A549 (cell line): ENCODE data around the gene GATAD2A. TPM values are rescaled to one million over a fixed set of nuclear protein-coding genes. Genes with fewer than 3 reads are reported as not detected.
A peak's percentile ranks its signal among the peaks of the same experiment; 100 is the strongest.

Source experiments
- ATAC-seq, 2 experiments: fragments of 200-7000 bp in 1 of 2; fragments of >200 bp in 1 of 2; cut with Nextera tagmentation in 1 of 2; cut with Tn5 transposase in 1 of 2; 3 replicates each; pipeline versions ENCODE4 v1.8.0 to v1.9.1; 2018 to 2020; ENCODE audit warnings: mild to moderate bottlenecking in 1 of 2, moderate library complexity in 1 of 2
- CTCF ChIA-PET: fragments of 300-600 bp; sonication (Branson Sonifier 250); formaldehyde crosslinking; extraction: SDS; loops from one replicate; lab custom pipeline; 2021; ENCODE audit warnings: antibody characterized with exemption, inconsistent platforms; lab: Yijun Ruan, JAX
- POLR2A ChIA-PET: fragments of 350-600 bp; formaldehyde crosslinking; extraction: SDS; loops from one replicate; lab custom pipeline; 2021; ENCODE audit warnings: antibody characterized with exemption, inconsistent platforms; lab: Yijun Ruan, JAX
- DNase-seq, 2 experiments: peaks; one replicate each; pipeline versions ENCODE4 v3.0.0 to v3.0.0-alpha.2; 2011 to 2016; ENCODE audit warnings: low read depth in 1 of 2, low spot score in 1 of 2
- FAIRE-seq: peaks from 2 replicates; lab custom pipeline; 2011; peaks lifted over from hg19 to GRCh38; lab: Jason Lieb, UNC
- H3K27ac ChIP-seq, 2 experiments: fragments of >200 bp; sonication (Bioruptor Twin); formaldehyde crosslinking; 3 replicates each; pipeline ENCODE4 v1.5.1; 2016 to 2017
- H3K4me1 ChIP-seq: fragments of >200 bp; sonication (Bioruptor Twin); formaldehyde crosslinking; 3 replicates; pipeline ENCODE4 v1.6.1; 2016
- H3K4me2 ChIP-seq: fragments of >200 bp; sonication (Bioruptor Twin); formaldehyde crosslinking; 3 replicates; pipeline ENCODE4 v1.6.1; 2016
- H3K4me3 ChIP-seq: fragments of >200 bp; sonication (Bioruptor Twin); formaldehyde crosslinking; 3 replicates; pipeline ENCODE4 v1.5.1; 2016
- H3K9me3 ChIP-seq: fragments of >200 bp; sonication (Bioruptor Twin); formaldehyde crosslinking; 3 replicates; pipeline ENCODE4 v1.6.1; 2016
- CBX2 ChIP-seq: fragments of 200-600 bp; sonication (generic); IDR thresholded peaks from 2 replicates; pipeline ENCODE4 v1.6.1; 2016; ENCODE audit warnings: low read depth, mild to moderate bottlenecking, borderline replicate concordance
- CHD2 ChIP-seq: fragments of 150-350 bp; IDR thresholded peaks from 2 replicates; pipeline ENCODE4 v1.6.1; 2014; ENCODE audit warnings: low read length; ENCODE audit not compliant: partially characterized antibody
- CHD4 ChIP-seq: fragments of 200-600 bp; sonication (generic); IDR thresholded peaks from 2 replicates; pipeline ENCODE4 v1.6.1; 2016; ENCODE audit warnings: antibody characterized with exemption, mild to moderate bottlenecking, borderline replicate concordance
- FOSB ChIP-seq: fragments of 250-450 bp; sonication (Bioruptor Pico); IDR thresholded peaks from 2 replicates; pipeline ENCODE4 v1.5.0; 2020; ENCODE audit warnings: mild to moderate bottlenecking, moderate library complexity
- FOSL2 ChIP-seq, 2 experiments: fragments of 450-650 bp in 1 of 2; fragments of >200 bp in 1 of 2; sonication (Bioruptor Twin) in 1 of 2; formaldehyde crosslinking; IDR thresholded peaks; 2 replicates each; pipeline versions ENCODE4 v1.5.0 to v1.6.1; 2016 to 2020; ENCODE audit warnings: mild to moderate bottlenecking in 1 of 2, moderate library complexity in 1 of 2
- HOXB5 ChIP-seq: fragments of 250-450 bp; sonication (Bioruptor Pico); IDR thresholded peaks from 2 replicates; pipeline ENCODE4 v1.5.0; 2020; ENCODE audit warnings: mild to moderate bottlenecking, moderate library complexity
- JUNB ChIP-seq: fragments of >200 bp; sonication (Bioruptor Twin); formaldehyde crosslinking; IDR thresholded peaks from 2 replicates; pipeline ENCODE4 v1.6.1; 2016
- KDM1A ChIP-seq: fragments of 200-600 bp; sonication (generic); IDR thresholded peaks from 2 replicates; pipeline ENCODE4 v1.6.1; 2016; ENCODE audit warnings: low read depth, mild to moderate bottlenecking
- MAFK ChIP-seq: fragments of 450-650 bp; IDR thresholded peaks from 2 replicates; pipeline ENCODE4 v1.6.1; 2014; ENCODE audit not compliant: partially characterized antibody
- MYC ChIP-seq: IDR thresholded peaks from 2 replicates; pipeline ENCODE4 v1.6.1; 2012; ENCODE audit warnings: mild to moderate bottlenecking, inconsistent platforms, low read length, improper control_type of control experiment, borderline replicate concordance
- NR3C1 ChIP-seq: fragments of >200 bp; sonication (Bioruptor Twin); formaldehyde crosslinking; IDR thresholded peaks from 3 replicates; pipeline ENCODE4 v1.6.1; 2017
- RARB ChIP-seq: fragments of 250-450 bp; sonication (Bioruptor Pico); IDR thresholded peaks from 2 replicates; pipeline ENCODE4 v1.8.0; 2021; ENCODE audit warnings: mild to moderate bottlenecking, moderate library complexity
- TP53 ChIP-seq: fragments of 250-450 bp; sonication (Bioruptor Pico); IDR thresholded peaks from 2 replicates; pipeline ENCODE4 v1.5.0; 2021; ENCODE audit warnings: mild to moderate bottlenecking, moderate library complexity
- ZC3H11A ChIP-seq: fragments of 450-650 bp; IDR thresholded peaks from 2 replicates; pipeline ENCODE4 v1.6.1; 2014; ENCODE audit warnings: antibody characterized with exemption, mild to moderate bottlenecking
- ZFP36 ChIP-seq: fragments of 450-650 bp; IDR thresholded peaks from 2 replicates; pipeline ENCODE4 v1.6.1; 2014; ENCODE audit warnings: borderline replicate concordance; ENCODE audit not compliant: partially characterized antibody
- ZNF302 ChIP-seq: fragments of 250-450 bp; sonication (Bioruptor Pico); IDR thresholded peaks from 2 replicates; pipeline ENCODE4 v1.9.0; 2021; ENCODE audit warnings: inconsistent platforms, mild to moderate bottlenecking, moderate library complexity
- ZSCAN20 ChIP-seq: fragments of 250-450 bp; sonication (Bioruptor Pico); IDR thresholded peaks from 2 replicates; pipeline ENCODE4 v1.8.0; 2022; ENCODE audit warnings: mild to moderate bottlenecking, moderate library complexity
- WGBS: methylation state at CpG from one replicate; pipeline ENCODE4 v1.1.6; 2017; ENCODE audit errors: missing lambda C conversion rate; 5-methylcytosine and 5-hydroxymethylcytosine counted together
- polyA plus RNA-seq, 4 experiments: library from polyadenylated mRNA; depleted of rRNA in 3 of 4; stranded (reverse); fragments of >200 nt; fragmentation: RNase III in 1 of 4; extraction: RNeasy Plus Mini Kit Qiagen cat#74134 plus additional on column Dnase treatment in 1 of 4; gene quantifications; 2 replicates in 3 of 4; 3 replicates in 1 of 4; pipeline ENCODE4 v1.2.3, GENCODE V29; 2011 to 2017
- TF ChIP-seq, protein P1 (sequence below): fragments of 450-650 bp; IDR thresholded peaks from 2 replicates; pipeline ENCODE4 v1.6.1; 2014; ENCODE audit warnings: antibody characterized with exemption
- TF ChIP-seq, protein P2 (sequence below): IDR thresholded peaks from 2 replicates; pipeline ENCODE4 v1.6.1; 2012

The GATAD2A gene
- polyA plus RNA-seq, 2 of the 4 experiments (the other 2 are of a cell fraction) = 25.2 to 28.9 TPM

GRCh38 chr19:19407633-19407930, 2.1 kb downstream of the GATAD2A start:
- H3K4me2 ChIP-seq = peak overlapping the region; percentile 86
- POLR2A ChIA-PET = no interaction called here
- CTCF ChIA-PET = interaction anchor here (1.0 to 1.3 kb wide), 4 partner anchors 18 to 43 kb away, joined by 3 to 4 read pairs (median 4); no protein-coding TSS in a partner anchor
- H3K27ac ChIP-seq = peak overlapping the region in 1 of 2 experiments; percentile 97; a peak in 1 of 6 replicates
- no peak overlapping the region for H3K4me3 ChIP-seq
- FAIRE-seq (no peak), ATAC-seq (no peak), DNase-seq (no peak)
- peaks cover 32% of the 10 kb centered on the region for H3K4me1 ChIP-seq
- 96% methylated on average over 4 of the region's 4 CpGs for WGBS
- H3K9me3 ChIP-seq = no peaks in the 10 kb centered on the region
- TF ChIP-seq TP53 (CRISPR knock-in tag) = no peak
- TF ChIP-seq CHD2 = no peak
- TF ChIP-seq MAFK = no peak
- TF ChIP-seq FOSL2 (IDR thresholded peaks at IDR 0.05) = no peak
- TF ChIP-seq FOSL2 (CRISPR knock-in tag; IDR thresholded peaks at IDR 0.05) = no peak
- no peak for TF ChIP-seq CHD4
- TF ChIP-seq NR3C1 = no peak
- TF ChIP-seq ZC3H11A = no peak
- no peak for TF ChIP-seq ZFP36
- TF ChIP-seq JUNB = no peak
- TF ChIP-seq, protein P1, sequence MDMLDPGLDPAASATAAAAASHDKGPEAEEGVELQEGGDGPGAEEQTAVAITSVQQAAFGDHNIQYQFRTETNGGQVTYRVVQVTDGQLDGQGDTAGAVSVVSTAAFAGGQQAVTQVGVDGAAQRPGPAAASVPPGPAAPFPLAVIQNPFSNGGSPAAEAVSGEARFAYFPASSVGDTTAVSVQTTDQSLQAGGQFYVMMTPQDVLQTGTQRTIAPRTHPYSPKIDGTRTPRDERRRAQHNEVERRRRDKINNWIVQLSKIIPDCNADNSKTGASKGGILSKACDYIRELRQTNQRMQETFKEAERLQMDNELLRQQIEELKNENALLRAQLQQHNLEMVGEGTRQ = no peak
- TF ChIP-seq KDM1A = no peak
- TF ChIP-seq MYC = no peak

- CTCF ChIA-PET = interaction anchor here (1.7 kb wide), 1 partner anchor 81 kb away, joined by 4 read pairs; no protein-coding TSS in a partner anchor
- no peak for FAIRE-seq
Measured at GRCh38 chr19:19409205-19409604, 3.7 kb downstream of the GATAD2A start.

GRCh38 chr19:19409631-19410030, 4.2 kb downstream of the GATAD2A start:
- peaks cover 16% of the 10 kb centered on the region; the same call in 2 of the 3 replicates for H3K4me1 ChIP-seq
- POLR2A ChIA-PET = no interaction called here
- no peak for ATAC-seq
- 78% methylated on average over 8 of the region's 8 CpGs for WGBS
- TF ChIP-seq, protein P2, sequence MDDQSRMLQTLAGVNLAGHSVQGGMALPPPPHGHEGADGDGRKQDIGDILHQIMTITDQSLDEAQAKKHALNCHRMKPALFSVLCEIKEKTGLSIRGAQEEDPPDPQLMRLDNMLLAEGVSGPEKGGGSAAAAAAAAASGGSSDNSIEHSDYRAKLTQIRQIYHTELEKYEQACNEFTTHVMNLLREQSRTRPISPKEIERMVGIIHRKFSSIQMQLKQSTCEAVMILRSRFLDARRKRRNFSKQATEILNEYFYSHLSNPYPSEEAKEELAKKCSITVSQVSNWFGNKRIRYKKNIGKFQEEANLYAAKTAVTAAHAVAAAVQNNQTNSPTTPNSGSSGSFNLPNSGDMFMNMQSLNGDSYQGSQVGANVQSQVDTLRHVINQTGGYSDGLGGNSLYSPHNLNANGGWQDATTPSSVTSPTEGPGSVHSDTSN = no peak
- TF ChIP-seq ZNF302 (CRISPR knock-in tag) (no peak), ZSCAN20 (CRISPR knock-in tag) (no peak), RARB (CRISPR knock-in tag) (no peak), MYC (no peak), FOSB (CRISPR knock-in tag) (no peak), HOXB5 (CRISPR knock-in tag) (no peak), CBX2 (no peak)
- TF ChIP-seq, all 56 proteins: peak for 0
- CTCF ChIA-PET = interaction anchor here (1.7 kb wide), 1 partner anchor 80 kb away, joined by 4 read pairs; no protein-coding TSS in a partner anchor
- no peak for FAIRE-seq
- Histone ChIP-seq H3K4me2 (no peak overlapping the region), H3K9me3 (no peaks in the 10 kb centered on the region), H3K4me3 (no peak overlapping the region), H3K27ac (no peak overlapping the region)
- DNase-seq = no peak

More at GRCh38 chr19:19409205-19409604, 3.7 kb downstream of the GATAD2A start:
- Histone ChIP-seq H3K27ac (no peak overlapping the region), H3K4me1 (peaks cover 20% of the 10 kb centered on the region; the same call in 2 of the 3 replicates), H3K4me3 (no peak overlapping the region), H3K4me2 (no peak overlapping the region), H3K9me3 (no peaks in the 10 kb centered on the region)
- 77% methylated on average over 4 of the region's 4 CpGs for WGBS
- ATAC-seq (no peak), DNase-seq (no peak)
- POLR2A ChIA-PET = no interaction called here
- TF ChIP-seq MAFK = no peak
- TF ChIP-seq CHD2 = no peak
